OCI-LY1 (cell line): ENCODE results near the gene AP2B1.

Experiments
- H2AFZ ChIP-seq: fragments of 200-600 bp; sonication (generic), shearing (Covaris generic); 2 replicates; pipeline ENCODE4 v1.6.0; 2014; ENCODE audit warnings: antibody characterized with exemption, mild to moderate bottlenecking, low read length
- H3F3A ChIP-seq: fragments of 200-600 bp; sonication (generic), shearing (Covaris generic); 2 replicates; pipeline ENCODE4 v1.6.0; 2014; ENCODE audit warnings: mild to moderate bottlenecking, antibody characterized with exemption, low read length, moderate library complexity; ENCODE audit not compliant: insufficient read depth
- H3K27ac ChIP-seq: fragments of 200-600 bp; sonication (generic); 2 replicates; pipeline ENCODE4 v1.5.1; 2014; ENCODE audit warnings: low read length, mixed run types, mild to moderate bottlenecking, low read depth; ENCODE audit not compliant: poor library complexity, severe bottlenecking
- H3K27me3 ChIP-seq: fragments of 200-600 bp; sonication (generic); 2 replicates; pipeline ENCODE4 v1.6.0; 2014; ENCODE audit warnings: antibody characterized with exemption, mild to moderate bottlenecking, low read length, moderate library complexity; ENCODE audit not compliant: insufficient read depth
- H3K36me3 ChIP-seq: fragments of 200-600 bp; sonication (generic); 2 replicates; pipeline ENCODE4 v1.6.1; 2014; ENCODE audit warnings: mild to moderate bottlenecking, antibody characterized with exemption, low read length, moderate library complexity, mixed read lengths; ENCODE audit not compliant: insufficient read depth
- H3K4me1 ChIP-seq: fragments of 200-600 bp; sonication (generic); 2 replicates; pipeline ENCODE4 v1.5.1; 2014; ENCODE audit warnings: mild to moderate bottlenecking, low read length, moderate library complexity; ENCODE audit not compliant: insufficient read depth, severe bottlenecking
- H3K4me2 ChIP-seq: fragments of 200-600 bp; sonication (generic), shearing (Covaris generic); 2 replicates; pipeline ENCODE4 v1.6.1; 2014; ENCODE audit warnings: low read length
- H3K4me3 ChIP-seq: fragments of 200-600 bp; sonication (generic); 2 replicates; pipeline ENCODE4 v1.5.1; 2014; ENCODE audit warnings: low read length, low read depth, mild to moderate bottlenecking, mixed read lengths; ENCODE audit not compliant: poor library complexity, severe bottlenecking
- H3K79me2 ChIP-seq: fragments of 200-600 bp; shearing (Covaris generic); 2 replicates; pipeline ENCODE4 v1.6.1; 2016; ENCODE audit warnings: mixed run types, low read length, mixed read lengths; ENCODE audit not compliant: insufficient read depth
- H3K9ac ChIP-seq: fragments of 200-600 bp; sonication (generic), shearing (Covaris generic); 2 replicates; pipeline ENCODE4 v1.6.1; 2014; ENCODE audit warnings: mild to moderate bottlenecking, low read length, mixed read lengths
- H3K9me2 ChIP-seq: fragments of 200-600 bp; sonication (generic), shearing (Covaris generic); 2 replicates; pipeline ENCODE4 v1.6.1; 2014; ENCODE audit warnings: low read depth, mild to moderate bottlenecking, low read length, mixed read lengths
- H3K9me3 ChIP-seq: fragments of 200-600 bp; shearing (Covaris generic); 2 replicates; pipeline ENCODE4 v1.6.1; 2014; ENCODE audit warnings: low read length, mixed read lengths
- H4K20me1 ChIP-seq: fragments of 200-600 bp; sonication (generic), shearing (Covaris generic); 2 replicates; pipeline ENCODE4 v1.6.0; 2016; ENCODE audit warnings: mild to moderate bottlenecking, low read length; ENCODE audit not compliant: insufficient read depth
- CTCF ChIP-seq: fragments of 200-600 bp; sonication (generic), shearing (Covaris generic); IDR thresholded peaks from 2 replicates; pipeline ENCODE4 v1.5.1; 2017; ENCODE audit warnings: mild to moderate bottlenecking, antibody characterized with exemption, low read length, moderate library complexity, mixed read lengths
- EZH2 ChIP-seq: fragments of 200-600 bp; sonication (generic), shearing (Covaris generic); IDR thresholded peaks from 2 replicates; pipeline ENCODE4 v1.8.0; 2017; ENCODE audit warnings: borderline replicate concordance, mixed run types, mild to moderate bottlenecking, antibody characterized with exemption, low read length, moderate library complexity, mixed read lengths

The AP2B1 gene

GRCh38 chr17:35732806-35733136, 145.6 kb downstream of the AP2B1 start:
- no peak overlapping the region for H3K4me3 ChIP-seq
- H3K79me2 ChIP-seq: no peaks in the 10 kb centered on the region
- H3K27ac ChIP-seq: no peak overlapping the region
- no peak overlapping the region for H2AFZ ChIP-seq
- no peak overlapping the region for H3K9ac ChIP-seq
- H3K9me3 ChIP-seq: no peaks in the 10 kb centered on the region
- no peaks in the 10 kb centered on the region for H3F3A ChIP-seq
- TF ChIP-seq EZH2 (no peak), CTCF (no peak)
- H3K27me3 ChIP-seq: no peaks in the 10 kb centered on the region; the same call in none of the 2 replicates
- H3K36me3 ChIP-seq: no peaks in the 10 kb centered on the region
- no peak overlapping the region for H3K4me2 ChIP-seq
- peaks cover 1% of the 10 kb centered on the region for H3K4me1 ChIP-seq
- no peaks in the 10 kb centered on the region for H3K9me2 ChIP-seq
- H4K20me1 ChIP-seq: no peaks in the 10 kb centered on the region

GRCh38 chr17:35733366-35733765, 146.2 kb downstream of the AP2B1 start:
- H3K27me3 ChIP-seq: no peaks in the 10 kb centered on the region; the same call in none of the 2 replicates
- H3K9me2 ChIP-seq: no peaks in the 10 kb centered on the region
- no peaks in the 10 kb centered on the region for H3K4me1 ChIP-seq
- no peak overlapping the region for H3K27ac ChIP-seq
- no peak overlapping the region for H3K4me3 ChIP-seq
- no peaks in the 10 kb centered on the region for H3K79me2 ChIP-seq
- no peak overlapping the region for H3K4me2 ChIP-seq
- no peak overlapping the region for H3K9ac ChIP-seq
- no peaks in the 10 kb centered on the region for H4K20me1 ChIP-seq
- H3K9me3 ChIP-seq: no peaks in the 10 kb centered on the region
- no peaks in the 10 kb centered on the region for H3F3A ChIP-seq
- H3K36me3 ChIP-seq: no peaks in the 10 kb centered on the region
- H2AFZ ChIP-seq: no peak overlapping the region
- no peak for TF ChIP-seq EZH2

- Histone ChIP-seq H3K79me2 (no peaks in the 10 kb centered on the region), H3K4me3 (no peak overlapping the region), H3K4me2 (no peak overlapping the region), H3K27ac (no peak overlapping the region), H4K20me1 (no peaks in the 10 kb centered on the region), H3F3A (no peaks in the 10 kb centered on the region), H3K36me3 (no peaks in the 10 kb centered on the region), H3K4me1 (no peaks in the 10 kb centered on the region), H3K27me3 (no peaks in the 10 kb centered on the region; the same call in none of the 2 replicates), H2AFZ (no peak overlapping the region), H3K9ac (no peak overlapping the region), H3K9me3 (no peaks in the 10 kb centered on the region), H3K9me2 (no peaks in the 10 kb centered on the region)
- TF ChIP-seq CTCF (no peak), EZH2 (no peak)
Observed at GRCh38 chr17:35734396-35734795, 147.3 kb downstream of the AP2B1 start.

- no peaks in the 10 kb centered on the region for H4K20me1 ChIP-seq
- TF ChIP-seq EZH2: no peak
- no peak for TF ChIP-seq CTCF
Observed at GRCh38 chr17:35735036-35735805, 148.1 kb downstream of the AP2B1 start.

More at GRCh38 chr17:35735036-35735805, 148.1 kb downstream of the AP2B1 start:
- Histone ChIP-seq H3F3A (no peaks in the 10 kb centered on the region), H3K9me2 (no peaks in the 10 kb centered on the region), H3K4me1 (no peaks in the 10 kb centered on the region), H3K79me2 (no peaks in the 10 kb centered on the region), H3K4me3 (no peak overlapping the region), H3K9me3 (no peaks in the 10 kb centered on the region), H3K36me3 (no peaks in the 10 kb centered on the region), H3K4me2 (no peak overlapping the region), H3K27me3 (no peaks in the 10 kb centered on the region; the same call in none of the 2 replicates), H3K27ac (no peak overlapping the region), H2AFZ (no peak overlapping the region), H3K9ac (no peak overlapping the region)
